Activated T-helper 1 cell treated with anti-CD3 and anti-CD28 coated beads, Interleukin-2, amount 50 U/mL, for 16 hours (primary cell): ENCODE data around the gene STK40.
A peak's percentile ranks its signal among the peaks of the same experiment; 100 is the strongest.

Experiments used
- DNase-seq, 2 donors: peaks; one replicate each; pipeline ENCODE4 v3.0.0-alpha.2; 2020; ENCODE audit warnings: low read depth in 1 of 2, low spot score in 1 of 2

The STK40 gene

GRCh38 chr1:36346741-36347370 is 38.9 kb downstream of the STK40 start:
- no peak for DNase-seq

GRCh38 chr1:36345353-36345752 is 40.4 kb downstream of the STK40 start:
- DNase-seq, result no peak

GRCh38 chr1:36344395-36344680 is 41.4 kb downstream of the STK40 start:
- DNase-seq, result no peak

GRCh38 chr1:36343651-36344394 is 41.9 kb downstream of the STK40 start:
- DNase-seq, result no peak

GRCh38 chr1:36342426-36343185 is 43.1 kb downstream of the STK40 start:
- DNase-seq, result peak in 1 of 2 donors; percentile 32

GRCh38 chr1:36341626-36342320 is 44.0 kb downstream of the STK40 start:
- no peak for DNase-seq

- DNase-seq, result no peak
Observed at GRCh38 chr1:36339615-36340014, 46.1 kb downstream of the STK40 start.

GRCh38 chr1:36339215-36339614 is 46.5 kb downstream of the STK40 start:
- no peak for DNase-seq

- DNase-seq, result no peak
Observed at GRCh38 chr1:36337830-36338229, 47.9 kb downstream of the STK40 start.

- no peak for DNase-seq
Observed at GRCh38 chr1:36330940-36331339, 54.8 kb downstream of the STK40 start.

- no peak for DNase-seq
Observed at GRCh38 chr1:36329817-36330216, 55.9 kb downstream of the STK40 start.

- no peak for DNase-seq
Observed at GRCh38 chr1:36328713-36329112, 57.0 kb downstream of the STK40 start.

- DNase-seq, result no peak
Observed at GRCh38 chr1:36328088-36328480, 57.6 kb downstream of the STK40 start.

- DNase-seq, result no peak
Observed at GRCh38 chr1:36327421-36328087, 58.2 kb downstream of the STK40 start.

- no peak for DNase-seq
Observed at GRCh38 chr1:36326499-36326898, 59.2 kb downstream of the STK40 start.

GRCh38 chr1:36324353-36324703 is 61.4 kb downstream of the STK40 start:
- DNase-seq, result no peak

- no peak for DNase-seq
Observed at GRCh38 chr1:36323636-36324352, 61.9 kb downstream of the STK40 start, which contains the start of gene EVA1B. TSS of gene EVA1B (minus strand) at chr1:36323645. CDS start at chr1:36323037, 608 bp downstream.

- no peak for DNase-seq
Observed at GRCh38 chr1:36322786-36323635, 62.7 kb downstream of the STK40 start.

GRCh38 chr1:36322041-36322785 is 63.5 kb downstream of the STK40 start:
- DNase-seq, result no peak
